ENCODE measurements around the gene MAST1.
"Not testable (repeated sequence)": the region's sequence is repeated elsewhere in the genome, so short reads cannot be mapped to it uniquely, and the experiment has no call there.

MAST1 gene

GRCh38 chr19:12797141-12797587 lies 41.2 kb upstream of the MAST1 start (continued):
- no peak for TF ChIP-seq ZNF513 (tag by site-specific recombination; IDR thresholded peaks at IDR 0.05)
- TF ChIP-seq ZNF426 (tag by site-specific recombination; IDR thresholded peaks at IDR 0.05): no peak
- TF ChIP-seq ZNF48 (tag by site-specific recombination; IDR thresholded peaks at IDR 0.05): no peak

GRCh38 chr19:12797607-12798006 lies 40.7 kb upstream of the MAST1 start:
- not testable (repeated sequence) for H3K27ac ChIP-seq (ENCODE audit: extremely low read depth, low read depth, low read length); H3K9me3 ChIP-seq (ENCODE audit: control insufficient read depth, insufficient read depth, low read depth, low read length); H3K4me3 ChIP-seq (ENCODE audit: low read depth, low read length); H3K4me1 ChIP-seq (ENCODE audit: control insufficient read depth, insufficient read depth, low read length)
- peaks cover 14 to 29% of the 10 kb centered on the region in 2 experiments; a peak in 2 of 3 replicates for H3K36me3 ChIP-seq (ENCODE audit: control insufficient read depth in 2 of 2, insufficient read depth in 1 of 2, low read length in 2 of 2)
- ChIA-PET CTCF (interaction anchor here (0.6 to 16.5 kb wide), 8 partner anchors 8 to 460 kb away, joined by 3 to 386 read pairs (median 6); partner anchors contain the start of genes HOOK2 and RNASEH2A), POLR2A (interaction anchor here (0.7 to 1.2 kb wide), 4 partner anchors 10 to 37 kb away, joined by 4 to 7 read pairs (median 6); no protein-coding TSS in a partner anchor)
- TF ChIP-seq ZNF362 (tag by site-specific recombination; IDR thresholded peaks at IDR 0.05): 0 out of 2 replicates have a peak, but pooled peaks have one; percentile 15

GRCh38 chr19:12799742-12800465 lies 38.4 kb upstream of the MAST1 start:
- no peak overlapping the region for H3K27ac ChIP-seq (ENCODE audit: extremely low read depth, low read depth, low read length)
- ChIA-PET CTCF (interaction anchor here (0.7 to 16.5 kb wide), 7 partner anchors 22 to 236 kb away, joined by 3 to 386 read pairs (median 5); partner anchors contain the start of gene HOOK2), POLR2A (interaction anchor here (0.7 to 2.8 kb wide), 3 partner anchors 8 to 22 kb away, joined by 4 to 18 read pairs (median 10); partner anchors contain the start of gene JUNB)
- H3K9me3 ChIP-seq (ENCODE audit: control insufficient read depth, insufficient read depth, low read depth, low read length): no peaks in the 10 kb centered on the region
- H3K4me1 ChIP-seq (ENCODE audit: control insufficient read depth, insufficient read depth, low read length): no peaks in the 10 kb centered on the region
- H3K36me3 ChIP-seq (ENCODE audit: control insufficient read depth in 2 of 2, insufficient read depth in 1 of 2, low read length in 2 of 2): peaks cover 14 to 29% of the 10 kb centered on the region in 2 experiments; a peak in 2 of 3 replicates
- no peak overlapping the region for H3K4me3 ChIP-seq (ENCODE audit: low read depth, low read length)
- TF ChIP-seq ZNF645 (tag by site-specific recombination; IDR thresholded peaks at IDR 0.05) (no peak), IKZF3 (tag by site-specific recombination; IDR thresholded peaks at IDR 0.05) (no peak), ZNF202 (tag by site-specific recombination; IDR thresholded peaks at IDR 0.05; ENCODE audit: borderline replicate concordance) (no peak), ZBTB26 (tag by site-specific recombination; optimal IDR thresholded peaks at IDR 0.05) (no peak), EGR2 (tag by site-specific recombination; IDR thresholded peaks at IDR 0.05; ENCODE audit: low read depth) (no peak), ZNF175 (tag by site-specific recombination; IDR thresholded peaks at IDR 0.05) (no peak), ZNF335 (tag by site-specific recombination; conservative IDR thresholded peaks at IDR 0.05) (no peak), ZFP41 (tag by site-specific recombination; IDR thresholded peaks at IDR 0.05; ENCODE audit: borderline replicate concordance) (no peak), PRDM2 (tag by site-specific recombination; IDR thresholded peaks at IDR 0.05; ENCODE audit: borderline replicate concordance) (no peak), ZNF501 (tag by site-specific recombination; IDR thresholded peaks at IDR 0.05) (no peak), GLIS2 (tag by site-specific recombination; IDR thresholded peaks at IDR 0.05) (no peak), ZNF660 (tag by site-specific recombination; IDR thresholded peaks at IDR 0.05) (no peak), ZNF585B (tag by site-specific recombination; IDR thresholded peaks at IDR 0.05) (no peak), ZNF18 (tag by site-specific recombination; IDR thresholded peaks at IDR 0.05) (no peak)
